HCT116 (cell line): ENCODE measurements around the gene SLC6A11. TPM values are rescaled to one million over a fixed set of nuclear protein-coding genes. Genes with fewer than 3 reads are reported as not detected.

Experiments
- ATAC-seq: fragments of 200-7000 bp; cut with Tn5 transposase; 2 replicates; pipeline ENCODE4 v1.9.1; 2020; ENCODE audit warnings: mild to moderate bottlenecking, moderate library complexity
- BruUV-seq: library from RNA; stranded (reverse); fragments of 400-500 nt; replicated peaks from 2 replicates; lab custom pipeline; 2021; lab: Mats Ljungman, UMichigan
- CTCF ChIA-PET: fragments of 300-600 bp; sonication (Branson Sonifier 250); formaldehyde crosslinking; loops from one replicate; lab custom pipeline; 2021; ENCODE audit warnings: antibody characterized with exemption; lab: Charles Lee
- POLR2A ChIA-PET: fragments of 300-600, 350-600 bp; sonication (Branson Sonifier 250); formaldehyde crosslinking; loops from one replicate; lab custom pipeline; 2021; ENCODE audit warnings: antibody characterized with exemption; lab: Charles Lee
- RAD21 ChIA-PET, 2 experiments: fragments of 300-600 bp; sonication (Branson Sonifier 250); formaldehyde crosslinking; loops; one replicate each; lab custom pipeline; 2023; ENCODE audit warnings: low total read pairs in 2 of 2; ENCODE audit not compliant: uncharacterized antibody in 2 of 2, unreplicated experiment in 2 of 2, low non-redundant PET in 1 of 2; lab: Charles Lee
- DNase-seq: peaks from one replicate; pipeline ENCODE4 v3.0.0-alpha.2; 2010; ENCODE audit warnings: low read depth, low spot score
- H2AFZ ChIP-seq: fragments of 200-600 bp; shearing (Covaris generic), sonication (generic); 2 replicates; pipeline ENCODE4 v1.6.1; 2017; ENCODE audit warnings: low read depth, mixed run types, mixed read lengths, antibody characterized with exemption, low read length; ENCODE audit not compliant: poor library complexity, severe bottlenecking
- H3K27ac ChIP-seq: 2 replicates; pipeline ENCODE4 v1.5.1; 2012; ENCODE audit warnings: low read depth, low read length
- H3K27me3 ChIP-seq: fragments of 200-600 bp; sonication (generic); 2 replicates; pipeline ENCODE4 v1.6.1; 2016; ENCODE audit warnings: mixed run types, low read length, mixed read lengths; ENCODE audit not compliant: insufficient read depth
- H3K36me3 ChIP-seq, 2 experiments: fragments of 200-500 bp in 1 of 2; fragments of 200-600 bp in 1 of 2; sonication (Bioruptor generic) in 1 of 2; sonication (generic) in 1 of 2; 2 replicates each; pipeline versions ENCODE4 v1.5.1 to v1.6.1; 2014 to 2016; ENCODE audit warnings: low read length in 2 of 2, inconsistent platforms in 1 of 2, mixed read lengths in 1 of 2, mixed run types in 1 of 2; ENCODE audit not compliant: insufficient read depth in 2 of 2, control insufficient read depth in 1 of 2
- H3K4me1 ChIP-seq, 2 experiments: fragments of 200-600 bp in 1 of 2; sonication (generic) in 1 of 2; 2 replicates each; pipeline versions ENCODE4 v1.5.1 to v1.6.1; 2012 to 2017; ENCODE audit warnings: low read length in 2 of 2, inconsistent platforms in 1 of 2, mild to moderate bottlenecking in 1 of 2, mixed read lengths in 1 of 2, mixed run types in 1 of 2, moderate library complexity in 1 of 2; ENCODE audit not compliant: insufficient read depth in 2 of 2, control insufficient read depth in 1 of 2
- H3K4me2 ChIP-seq: fragments of 200-600 bp; sonication (generic); 2 replicates; pipeline ENCODE4 v1.6.1; 2017; ENCODE audit warnings: mixed run types, low read length, mixed read lengths
- H3K4me3 ChIP-seq, 2 experiments: fragments of 200-600 bp in 1 of 2; sonication (generic) in 1 of 2; replicated peaks in 1 of 2; 2 replicates each; pipeline ENCODE4 v1.5.1; 2011 to 2016; ENCODE audit warnings: low read length in 2 of 2, control low read depth in 1 of 2, low read depth in 1 of 2, mild to moderate bottlenecking in 1 of 2, mixed read lengths in 1 of 2, mixed run types in 1 of 2
- H3K79me2 ChIP-seq: fragments of 200-600 bp; sonication (generic); 2 replicates; pipeline ENCODE4 v1.6.1; 2017; ENCODE audit warnings: mild to moderate bottlenecking, mixed run types, low read length, moderate library complexity, mixed read lengths; ENCODE audit not compliant: insufficient read depth
- H3K9ac ChIP-seq: fragments of 200-600 bp; sonication (generic); 2 replicates; pipeline ENCODE4 v1.6.1; 2016; ENCODE audit warnings: low read length, mixed read lengths
- H3K9me2 ChIP-seq: fragments of 200-600 bp; sonication (generic), shearing (Covaris generic); 2 replicates; pipeline ENCODE4 v1.6.1; 2017; ENCODE audit warnings: mixed run types, mild to moderate bottlenecking, moderate library complexity; ENCODE audit not compliant: insufficient read depth
- H3K9me3 ChIP-seq, 2 experiments: fragments of 200-500 bp in 1 of 2; fragments of 200-600 bp in 1 of 2; sonication (Bioruptor generic) in 1 of 2; sonication (generic) in 1 of 2; 2 replicates each; pipeline ENCODE4 v1.6.1; 2014 to 2017; ENCODE audit warnings: low read length in 2 of 2, mixed read lengths in 2 of 2, inconsistent platforms in 1 of 2, low read depth in 1 of 2, mild to moderate bottlenecking in 1 of 2, mixed run types in 1 of 2, moderate library complexity in 1 of 2; ENCODE audit not compliant: control insufficient read depth in 1 of 2, insufficient read depth in 1 of 2
- H4K20me1 ChIP-seq: fragments of 200-600 bp; sonication (generic), shearing (Covaris generic); 2 replicates; pipeline ENCODE4 v1.6.1; 2017; ENCODE audit warnings: mixed run types, mild to moderate bottlenecking, moderate library complexity; ENCODE audit not compliant: insufficient read depth
- CTCF ChIP-seq, 3 experiments: fragments of 200-600 bp in 1 of 3; sonication (generic) in 1 of 3; IDR thresholded peaks in 2 of 3; conservative IDR thresholded peaks in 1 of 3; 2 replicates each; pipeline ENCODE4 v1.5.1; 2012 to 2017; ENCODE audit warnings: low read depth in 2 of 3, low read length in 2 of 3, antibody characterized with exemption in 1 of 3, borderline replicate concordance in 1 of 3, control low read depth in 1 of 3, mild to moderate bottlenecking in 1 of 3, mixed read lengths in 1 of 3, mixed run types in 1 of 3, moderate library complexity in 1 of 3; ENCODE audit not compliant: insufficient read depth in 1 of 3
- ELF1 ChIP-seq: IDR thresholded peaks from 2 replicates; pipeline ENCODE4 v1.6.1; 2012; ENCODE audit warnings: low read depth, borderline replicate concordance
- EZH2phosphoT487 ChIP-seq: fragments of 200-600 bp; IDR thresholded peaks from 2 replicates; pipeline ENCODE4 v1.6.1; 2018; ENCODE audit warnings: antibody characterized with exemption, borderline replicate concordance
- JUND ChIP-seq: IDR thresholded peaks from 2 replicates; pipeline ENCODE4 v1.6.1; 2012
- MAX ChIP-seq: IDR thresholded peaks from 2 replicates; pipeline ENCODE4 v1.6.1; 2012
- POLR2AphosphoS5 ChIP-seq: IDR thresholded peaks from 2 replicates; pipeline ENCODE4 v1.6.1; 2011; ENCODE audit warnings: mild to moderate bottlenecking, low read depth, low read length, moderate library complexity
- RAD21 ChIP-seq: IDR thresholded peaks from 2 replicates; pipeline ENCODE4 v1.6.1; 2012; ENCODE audit warnings: low read depth, mild to moderate bottlenecking
- SIN3A ChIP-seq: IDR thresholded peaks from 2 replicates; pipeline ENCODE4 v1.6.1; 2012; ENCODE audit warnings: low read depth
- SP1 ChIP-seq: IDR thresholded peaks from 2 replicates; pipeline ENCODE4 v1.6.1; 2012; ENCODE audit warnings: low read depth
- SRF ChIP-seq: IDR thresholded peaks from 2 replicates; pipeline ENCODE4 v1.6.1; 2012; ENCODE audit warnings: low read depth
- TCF7L2 ChIP-seq: IDR thresholded peaks from 2 replicates; pipeline ENCODE4 v1.7.0; 2011; ENCODE audit warnings: borderline replicate concordance, inconsistent platforms; ENCODE audit not compliant: insufficient read depth, insufficient read length; ENCODE audit errors: extremely low read depth
- YY1 ChIP-seq: IDR thresholded peaks from 2 replicates; pipeline ENCODE4 v1.6.1; 2011; ENCODE audit warnings: low read length, low read depth, moderate library complexity, mild to moderate bottlenecking; ENCODE audit not compliant: insufficient replicate concordance; ENCODE audit errors: extremely low read depth
- ZBTB33 ChIP-seq: IDR thresholded peaks from 2 replicates; pipeline ENCODE4 v1.6.1; 2011; ENCODE audit warnings: mild to moderate bottlenecking, low read length, moderate library complexity; ENCODE audit not compliant: insufficient replicate concordance; ENCODE audit errors: extremely low read depth
- ZNF274 ChIP-seq: fragments of 200-500 bp; sonication (Bioruptor generic); IDR thresholded peaks from 2 replicates; pipeline ENCODE4 v1.6.1; 2014; ENCODE audit warnings: mild to moderate bottlenecking, low read depth, low read length, inconsistent platforms
- intact Hi-C: fragments of 100-400 bp; cut with micrococcal nuclease; formaldehyde crosslinking; loops from 2 replicates; pipeline ENCODE4 v1.10.0; 2022
- total RNA-seq: library from RNA; stranded (reverse); gene quantifications from one replicate; pipeline ENCODE4 v1.2.1, GENCODE V29; 2021; ENCODE audit not compliant: unreplicated experiment

SLC6A11 gene
- total RNA-seq, 1 experiment from 2014 or later: not detected

GRCh38 chr3:10792208-10792607, 23.8 kb upstream of the SLC6A11 start:
- no TSS peak for BruUV-seq
- H3K79me2 ChIP-seq: no peaks in the 10 kb centered on the region
- H3K9me3 ChIP-seq: no peaks in the 10 kb centered on the region
- peaks cover 90% of the 10 kb centered on the region for H3K27me3 ChIP-seq
- H3K9me2 ChIP-seq: no peaks in the 10 kb centered on the region
- RAD21 ChIA-PET: no interaction called here
- no peak overlapping the region for H3K27ac ChIP-seq
- POLR2A ChIA-PET: interaction anchor here (0.7 kb wide), 1 partner anchor 478 kb away, joined by 3 read pairs; no protein-coding TSS in a partner anchor
- CTCF ChIA-PET: interaction anchor here (1.4 kb wide), 1 partner anchor 19 kb away, joined by 5 read pairs; no protein-coding TSS in a partner anchor
- H4K20me1 ChIP-seq: no peaks in the 10 kb centered on the region
- no peak overlapping the region for H2AFZ ChIP-seq
- no peak overlapping the region for H3K4me2 ChIP-seq
- H3K4me1 ChIP-seq: no peaks in the 10 kb centered on the region
- H3K9ac ChIP-seq: no peak overlapping the region
- intact Hi-C loops: no loop called here
- no peaks in the 10 kb centered on the region for H3K36me3 ChIP-seq
- H3K4me3 ChIP-seq: no peak overlapping the region
- TF ChIP-seq ZNF274 (no peak), TCF7L2 (no peak), SIN3A (no peak), ELF1 (no peak), MAX (no peak), JUND (no peak), SRF (no peak)
- ATAC-seq (peak; percentile 66), DNase-seq (no peak)

- H3K9ac ChIP-seq: no peak overlapping the region
- CTCF ChIA-PET: interaction anchor here (1.0 kb wide), 1 partner anchor 25 kb away, joined by 3 read pairs; no protein-coding TSS in a partner anchor
- no peak overlapping the region for H3K4me3 ChIP-seq
- TF ChIP-seq ELF1 (no peak), RAD21 (no peak), YY1 (no peak), ZBTB33 (no peak), CTCF (IDR thresholded peaks at IDR 0.05 in 2 of 3, conservative IDR thresholded peaks at IDR 0.05 in 1 of 3; ENCODE audit: borderline replicate concordance in 1 of 3, insufficient read depth in 1 of 3, low read depth in 2 of 3, low read length in 2 of 3) (no peak), TCF7L2 (no peak), SP1 (no peak), EZH2phosphoT487 (no peak), POLR2AphosphoS5 (no peak), MAX (no peak)
Measured at GRCh38 chr3:10798600-10799367, 17.2 kb upstream of the SLC6A11 start.

More at GRCh38 chr3:10798600-10799367, 17.2 kb upstream of the SLC6A11 start:
- DNase-seq (no peak), ATAC-seq (no peak)
- Histone ChIP-seq H3K36me3 (no peaks in the 10 kb centered on the region), H3K9me3 (no peaks in the 10 kb centered on the region), H3K4me2 (no peak overlapping the region), H3K79me2 (no peaks in the 10 kb centered on the region), H3K4me1 (peaks cover 2 to 5% of the 10 kb centered on the region in 2 experiments; a peak in 3 of 4 replicates), H3K9me2 (no peaks in the 10 kb centered on the region), H4K20me1 (no peaks in the 10 kb centered on the region), H2AFZ (no peak overlapping the region), H3K27ac (no peak overlapping the region), H3K27me3 (peaks cover 71% of the 10 kb centered on the region)
- RAD21 ChIA-PET: no interaction called here
- no TSS peak for BruUV-seq
- intact Hi-C loops: no loop called here
- POLR2A ChIA-PET: no interaction called here
